CD4-positive, alpha-beta memory T cell (primary cell): ENCODE measurements around the gene SAFB2. TPM values are rescaled to one million over a fixed set of nuclear protein-coding genes. Genes with fewer than 3 reads are reported as not detected.

Experiments used
- CTCF ChIA-PET: fragments of 350-600 bp; sonication (Branson Sonifier 250); formaldehyde crosslinking; loops from one replicate; lab custom pipeline; 2021; ENCODE audit warnings: inconsistent platforms; ENCODE audit not compliant: partially characterized antibody; lab: Charles Lee
- POLR2A ChIA-PET: fragments of 350-600 bp; sonication (Branson Sonifier 250); formaldehyde crosslinking; loops from one replicate; lab custom pipeline; 2021; ENCODE audit not compliant: partially characterized antibody; lab: Charles Lee
- DNase-seq, 5 donors: peaks; one replicate each; pipeline versions ENCODE4 v3.0.0 to v3.0.0-alpha.2; 2020 to 2022; ENCODE audit warnings: mixed read lengths in 1 of 5
- H3K27ac ChIP-seq: one replicate; pipeline ENCODE4 v1.7.0; 2013; ENCODE audit warnings: low read depth, low read length
- H3K27me3 ChIP-seq: 2 replicates; pipeline ENCODE4 v1.7.0; 2013; ENCODE audit warnings: mild to moderate bottlenecking, low read length, moderate library complexity; ENCODE audit not compliant: insufficient read depth
- H3K36me3 ChIP-seq: 2 replicates; pipeline ENCODE4 v1.7.0; 2013; ENCODE audit warnings: mild to moderate bottlenecking, low read length, moderate library complexity; ENCODE audit not compliant: insufficient read depth
- H3K4me1 ChIP-seq: 2 replicates; pipeline ENCODE4 v1.7.0; 2013; ENCODE audit warnings: mild to moderate bottlenecking, low read length, moderate library complexity; ENCODE audit not compliant: insufficient read depth
- H3K4me3 ChIP-seq, 2 donors: one replicate each; pipeline ENCODE4 v1.7.0; 2013; ENCODE audit warnings: low read length in 2 of 2, mild to moderate bottlenecking in 1 of 2
- H3K9me3 ChIP-seq, 2 donors: one replicate each; pipeline ENCODE4 v1.7.0; 2013; ENCODE audit warnings: low read length in 2 of 2, control low read depth in 1 of 2; ENCODE audit not compliant: control insufficient read depth in 1 of 2
- H3K27ac Mint-ChIP-seq, 7 donors: one replicate each; pipeline ENCODE4 v1.8.0; 2020 to 2021; ENCODE audit warnings: mixed read lengths in 7 of 7, mild to moderate bottlenecking in 6 of 7, inconsistent platforms in 3 of 7, moderate library complexity in 3 of 7
- H3K27me3 Mint-ChIP-seq, 2 donors: one replicate each; pipeline ENCODE4 v1.8.0; 2020 to 2021; ENCODE audit warnings: mixed read lengths in 2 of 2
- H3K36me3 Mint-ChIP-seq, 2 donors: one replicate each; pipeline ENCODE4 v1.8.0; 2020 to 2021; ENCODE audit warnings: mixed read lengths in 2 of 2, inconsistent platforms in 1 of 2, mild to moderate bottlenecking in 1 of 2
- H3K4me1 Mint-ChIP-seq, 4 donors: one replicate each; pipeline ENCODE4 v1.8.0; 2020 to 2021; ENCODE audit warnings: mixed read lengths in 4 of 4, mild to moderate bottlenecking in 1 of 4
- H3K4me3 Mint-ChIP-seq, 8 donors: one replicate each; pipeline ENCODE4 v1.8.0; 2020 to 2021; ENCODE audit warnings: mixed read lengths in 8 of 8, mild to moderate bottlenecking in 7 of 8, moderate library complexity in 6 of 8, inconsistent platforms in 3 of 8
- H3K9me3 Mint-ChIP-seq, 8 donors: one replicate each; pipeline ENCODE4 v1.8.0; 2020 to 2021; ENCODE audit warnings: mixed read lengths in 8 of 8, mild to moderate bottlenecking in 5 of 8, inconsistent platforms in 3 of 8, moderate library complexity in 1 of 8
- intact Hi-C: fragments of 100-400 bp; cut with micrococcal nuclease; formaldehyde crosslinking; loops from one replicate; pipeline ENCODE4 v1.15.1; 2023
- polyA plus RNA-seq, 2 donors: library from polyadenylated mRNA; unstranded; fragments of 300-500 nt; fragmentation: Illumina TruSeq; gene quantifications; one replicate each; pipeline ENCODE4 v1.2.3, GENCODE V29; 2021
- total RNA-seq, 2 experiments: library from RNA; stranded (reverse); gene quantifications; one replicate each; pipeline ENCODE4 v1.2.3, GENCODE V29; 2021

Gene SAFB2
- total and polyA plus RNA-seq, 4 experiments from 2014 or later = 16.6 to 263 (median 161) TPM

- Mint-ChIP-seq H3K4me3 (no peak overlapping the region), H3K4me1 (peaks cover 6 to 20% (median 7%) of the 10 kb centered on the region in 4 donors), H3K36me3 (peaks cover 48 to 77% of the 10 kb centered on the region in 2 donors), H3K9me3 (peaks cover 0 to 4% (median 0%) of the 10 kb centered on the region in 8 donors), H3K27ac (no peak overlapping the region), H3K27me3 (no peaks in the 10 kb centered on the region)
- Histone ChIP-seq H3K9me3 (no peaks in the 10 kb centered on the region), H3K4me3 (no peak overlapping the region), H3K27ac (no peak overlapping the region), H3K27me3 (no peaks in the 10 kb centered on the region), H3K4me1 (peaks cover 11% of the 10 kb centered on the region), H3K36me3 (peaks cover 82% of the 10 kb centered on the region)
- CTCF ChIA-PET = no interaction called here
- DNase-seq = no peak
- intact Hi-C loops = no loop called here
- POLR2A ChIA-PET = no interaction called here
Measured at GRCh38 chr19:5590865-5591154, 31.8 kb downstream of the SAFB2 start.

GRCh38 chr19:5590151-5590864 lies 32.3 kb downstream of the SAFB2 start:
- no peaks in the 10 kb centered on the region for H3K9me3 ChIP-seq
- Mint-ChIP-seq H3K9me3 (peaks cover 0 to 4% (median 0%) of the 10 kb centered on the region in 8 donors), H3K27me3 (no peaks in the 10 kb centered on the region), H3K4me1 (peaks cover 7 to 23% (median 11%) of the 10 kb centered on the region in 4 donors), H3K36me3 (peaks cover 44 to 77% of the 10 kb centered on the region in 2 donors), H3K27ac (no peak overlapping the region), H3K4me3 (peak overlapping the region in 1 of 8 donors; percentile 36)
- POLR2A ChIA-PET = no interaction called here
- H3K4me1 ChIP-seq = peaks cover 12% of the 10 kb centered on the region
- no peak for DNase-seq
- intact Hi-C loops = no loop called here
- H3K27ac ChIP-seq = no peak overlapping the region
- CTCF ChIA-PET = no interaction called here
- no peak overlapping the region for H3K4me3 ChIP-seq
- H3K27me3 ChIP-seq = no peaks in the 10 kb centered on the region
- peaks cover 78% of the 10 kb centered on the region for H3K36me3 ChIP-seq

- Mint-ChIP-seq H3K36me3 (peaks cover 40 to 72% of the 10 kb centered on the region in 2 donors), H3K4me3 (no peak overlapping the region), H3K27ac (peak overlapping the region in 1 of 7 donors; percentile 27), H3K9me3 (peaks cover 0 to 2% (median 0%) of the 10 kb centered on the region in 8 donors), H3K27me3 (no peaks in the 10 kb centered on the region), H3K4me1 (peaks cover 6 to 21% (median 10%) of the 10 kb centered on the region in 4 donors)
- no peaks in the 10 kb centered on the region for H3K9me3 ChIP-seq
- CTCF ChIA-PET = interaction anchor here (0.6 to 0.8 kb wide), 3 partner anchors 8 to 289 kb away, joined by 3 read pairs; no protein-coding TSS in a partner anchor
- H3K27me3 ChIP-seq = no peaks in the 10 kb centered on the region
- POLR2A ChIA-PET = no interaction called here
- H3K4me1 ChIP-seq = peaks cover 12% of the 10 kb centered on the region
- H3K4me3 ChIP-seq = no peak overlapping the region
- H3K36me3 ChIP-seq = peaks cover 66% of the 10 kb centered on the region
- no peak overlapping the region for H3K27ac ChIP-seq
- intact Hi-C loops = no loop called here
- no peak for DNase-seq
Measured at GRCh38 chr19:5588906-5589676, 33.5 kb downstream of the SAFB2 start.

- Mint-ChIP-seq H3K36me3 (peaks cover 42 to 69% of the 10 kb centered on the region in 2 donors), H3K4me3 (no peak overlapping the region), H3K4me1 (peaks cover 6 to 21% (median 10%) of the 10 kb centered on the region in 4 donors), H3K27me3 (no peaks in the 10 kb centered on the region), H3K27ac (peak overlapping the region in 2 of 7 donors; percentile 11 to 24), H3K9me3 (peaks cover 0 to 2% (median 0%) of the 10 kb centered on the region in 8 donors)
- peaks cover 59% of the 10 kb centered on the region for H3K36me3 ChIP-seq
- peaks cover 12% of the 10 kb centered on the region for H3K4me1 ChIP-seq
- ChIA-PET CTCF (interaction anchor here (0.6 kb wide), 1 partner anchor 288 kb away, joined by 3 read pairs; no protein-coding TSS in a partner anchor), POLR2A (no interaction called here)
- no peak overlapping the region for H3K27ac ChIP-seq
- no peak overlapping the region for H3K4me3 ChIP-seq
- DNase-seq = no peak
- intact Hi-C loops = no loop called here
- no peaks in the 10 kb centered on the region for H3K9me3 ChIP-seq
- H3K27me3 ChIP-seq = no peaks in the 10 kb centered on the region
Measured at GRCh38 chr19:5588441-5588840, 34.1 kb downstream of the SAFB2 start.

GRCh38 chr19:5587661-5588060 lies 34.9 kb downstream of the SAFB2 start:
- Mint-ChIP-seq H3K27ac (peak overlapping the region in 1 of 7 donors; percentile 13), H3K9me3 (peaks cover 0 to 2% (median 0%) of the 10 kb centered on the region in 8 donors), H3K36me3 (peaks cover 34 to 62% of the 10 kb centered on the region in 2 donors), H3K27me3 (no peaks in the 10 kb centered on the region), H3K4me3 (no peak overlapping the region), H3K4me1 (peaks cover 6 to 21% (median 10%) of the 10 kb centered on the region in 4 donors)
- no peak overlapping the region for H3K4me3 ChIP-seq
- H3K9me3 ChIP-seq = no peaks in the 10 kb centered on the region
- H3K36me3 ChIP-seq = peaks cover 51% of the 10 kb centered on the region
- H3K27me3 ChIP-seq = no peaks in the 10 kb centered on the region
- no peak overlapping the region for H3K27ac ChIP-seq
- ChIA-PET POLR2A (no interaction called here), CTCF (no interaction called here)
- DNase-seq = no peak
- H3K4me1 ChIP-seq = peaks cover 12% of the 10 kb centered on the region
- intact Hi-C loops = no loop called here

- CTCF ChIA-PET = no interaction called here
- no peak overlapping the region for H3K4me3 ChIP-seq
- H3K9me3 ChIP-seq = no peaks in the 10 kb centered on the region
- H3K4me1 ChIP-seq = peaks cover 12% of the 10 kb centered on the region
- H3K36me3 ChIP-seq = peaks cover 45% of the 10 kb centered on the region
- Mint-ChIP-seq H3K36me3 (peaks cover 28 to 56% of the 10 kb centered on the region in 2 donors), H3K27me3 (no peaks in the 10 kb centered on the region), H3K27ac (peak overlapping the region in 2 of 7 donors; percentile 13 to 23), H3K4me1 (peaks cover 6 to 21% (median 10%) of the 10 kb centered on the region in 4 donors), H3K9me3 (no peaks in the 10 kb centered on the region), H3K4me3 (no peak overlapping the region)
- POLR2A ChIA-PET = no interaction called here
- intact Hi-C loops = no loop called here
- H3K27ac ChIP-seq = no peak overlapping the region
- DNase-seq = no peak
- H3K27me3 ChIP-seq = no peaks in the 10 kb centered on the region
Measured at GRCh38 chr19:5587071-5587455, 35.5 kb downstream of the SAFB2 start.
